GM23338 (cell line): ENCODE results near the gene C5orf58.

Source experiments
- EZH2 ChIP-seq: fragments of 200-600 bp; sonication (generic); IDR thresholded peaks from one replicate; pipeline ENCODE4 v1.8.0; 2017; ENCODE audit warnings: antibody characterized with exemption, mild to moderate bottlenecking, low read depth; ENCODE audit not compliant: unreplicated experiment
- POLR2AphosphoS5 ChIP-seq: IDR thresholded peaks from 2 replicates; pipeline ENCODE4 v1.6.1; 2016; ENCODE audit warnings: antibody characterized with exemption, low read depth

GRCh38 chr5:170289121-170289520, 56.3 kb downstream of the C5orf58 start:
- TF ChIP-seq POLR2AphosphoS5 (no peak), EZH2 (no peak)
